Fibroblast of lung (primary cell): ENCODE results near the gene ACBD4.

ENCODE experiments used
- EZH2 ChIP-seq: IDR thresholded peaks from 2 replicates; pipeline ENCODE4 v1.5.1; 2012; ENCODE audit warnings: low read length, control low read depth, mild to moderate bottlenecking; ENCODE audit errors: missing control alignments
- TF ChIP-seq, protein P1 (sequence below), 2 donors: IDR thresholded peaks in 1 of 2; conservative IDR thresholded peaks in 1 of 2; 1 replicate in 1 of 2; 2 replicates in 1 of 2; pipeline ENCODE4 v1.5.1; 2011 to 2012; ENCODE audit warnings: low read length in 2 of 2, control low read depth in 1 of 2, inconsistent platforms in 1 of 2, low read depth in 1 of 2, mild to moderate bottlenecking in 1 of 2

GRCh38 chr17:45092911-45093430 lies 42.5 kb upstream of the ACBD4 start:
- TF ChIP-seq, protein P1, sequence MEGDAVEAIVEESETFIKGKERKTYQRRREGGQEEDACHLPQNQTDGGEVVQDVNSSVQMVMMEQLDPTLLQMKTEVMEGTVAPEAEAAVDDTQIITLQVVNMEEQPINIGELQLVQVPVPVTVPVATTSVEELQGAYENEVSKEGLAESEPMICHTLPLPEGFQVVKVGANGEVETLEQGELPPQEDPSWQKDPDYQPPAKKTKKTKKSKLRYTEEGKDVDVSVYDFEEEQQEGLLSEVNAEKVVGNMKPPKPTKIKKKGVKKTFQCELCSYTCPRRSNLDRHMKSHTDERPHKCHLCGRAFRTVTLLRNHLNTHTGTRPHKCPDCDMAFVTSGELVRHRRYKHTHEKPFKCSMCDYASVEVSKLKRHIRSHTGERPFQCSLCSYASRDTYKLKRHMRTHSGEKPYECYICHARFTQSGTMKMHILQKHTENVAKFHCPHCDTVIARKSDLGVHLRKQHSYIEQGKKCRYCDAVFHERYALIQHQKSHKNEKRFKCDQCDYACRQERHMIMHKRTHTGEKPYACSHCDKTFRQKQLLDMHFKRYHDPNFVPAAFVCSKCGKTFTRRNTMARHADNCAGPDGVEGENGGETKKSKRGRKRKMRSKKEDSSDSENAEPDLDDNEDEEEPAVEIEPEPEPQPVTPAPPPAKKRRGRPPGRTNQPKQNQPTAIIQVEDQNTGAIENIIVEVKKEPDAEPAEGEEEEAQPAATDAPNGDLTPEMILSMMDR (conservative IDR thresholded peaks at IDR 0.05 in 1 of 2, IDR thresholded peaks at IDR 0.05 in 1 of 2; ENCODE audit: low read depth in 1 of 2, low read length in 2 of 2) = no peak
- no peak for TF ChIP-seq EZH2
